Activated CD4-positive, alpha-beta T cell treated with anti-CD3 and anti-CD28 coated beads for 1 hour (primary cell): ENCODE results near the gene GDPD4.

Experiments used
- DNase-seq: peaks from one replicate; pipeline ENCODE4 v3.0.0-alpha.2; 2020

The GDPD4 gene

DNA sequence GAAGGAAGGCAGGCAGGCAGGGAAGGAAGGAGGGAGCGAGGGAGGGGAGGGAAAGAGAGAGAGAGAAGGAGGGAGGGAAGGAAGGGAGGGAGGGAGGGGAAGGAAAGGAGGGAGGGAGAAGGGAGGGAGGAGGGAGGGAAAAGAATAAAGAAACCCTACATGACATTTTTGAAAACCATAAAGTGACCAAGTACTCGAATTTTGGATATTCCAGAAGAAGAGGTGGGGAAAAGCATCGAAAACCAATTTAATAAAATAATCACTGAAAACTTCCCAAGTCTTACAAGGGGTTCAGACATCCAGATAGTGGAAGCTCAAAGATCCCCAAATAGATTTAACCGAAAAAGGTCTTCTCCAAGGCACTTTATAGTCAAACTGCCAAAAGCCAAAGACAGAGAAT is 11.7 kb downstream of the GDPD4 start:
- no peak for DNase-seq

DNA sequence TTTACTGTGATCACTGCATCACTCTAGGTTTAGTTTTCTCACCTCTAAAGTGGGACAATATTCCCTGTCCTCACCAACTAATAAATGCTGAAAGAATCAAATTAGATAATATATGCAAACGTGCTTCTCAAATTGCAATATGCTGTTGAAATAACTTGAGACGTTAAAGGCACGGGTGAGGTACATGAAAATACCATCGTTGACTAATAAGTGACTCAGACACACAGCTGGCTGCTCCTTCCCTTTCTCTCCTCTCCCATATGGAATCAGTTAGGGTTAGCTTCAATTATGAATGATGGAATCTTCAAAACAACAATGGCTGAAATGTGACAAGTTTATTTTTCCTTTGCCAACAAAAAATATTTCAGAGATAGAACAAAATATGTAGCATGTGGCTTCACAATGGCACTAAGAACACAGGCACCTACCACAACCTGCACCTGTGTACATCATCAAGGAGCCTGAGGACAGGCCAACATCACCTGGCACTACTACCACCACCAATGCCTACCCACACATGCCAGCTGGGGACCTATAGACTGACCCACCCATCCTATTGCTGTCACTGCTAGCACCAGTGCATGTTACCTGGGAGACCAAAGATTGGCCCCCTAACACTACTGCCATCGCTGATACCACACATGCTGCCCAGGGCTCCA is 13.7 kb downstream of the GDPD4 start:
- DNase-seq = no peak

DNA sequence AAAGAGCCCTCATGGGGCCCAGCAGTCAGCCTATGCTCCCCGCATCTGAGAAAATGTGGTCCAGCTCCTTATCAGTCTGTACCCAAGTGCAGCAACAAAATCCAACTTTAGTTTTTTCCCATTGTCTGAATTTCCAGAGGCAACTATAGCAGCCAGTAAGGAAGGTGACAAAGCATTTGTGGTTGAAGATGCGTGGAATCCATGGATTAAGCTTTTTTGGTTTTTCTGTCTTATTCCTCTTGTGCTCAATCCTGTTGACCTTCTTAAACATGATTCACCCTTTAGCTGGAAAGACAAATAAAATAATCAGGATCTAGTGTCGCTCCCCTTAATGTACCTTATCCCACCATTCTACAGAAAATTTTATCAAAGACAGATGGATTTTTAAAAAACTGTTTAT is 14.3 kb downstream of the GDPD4 start:
- no peak for DNase-seq

DNA sequence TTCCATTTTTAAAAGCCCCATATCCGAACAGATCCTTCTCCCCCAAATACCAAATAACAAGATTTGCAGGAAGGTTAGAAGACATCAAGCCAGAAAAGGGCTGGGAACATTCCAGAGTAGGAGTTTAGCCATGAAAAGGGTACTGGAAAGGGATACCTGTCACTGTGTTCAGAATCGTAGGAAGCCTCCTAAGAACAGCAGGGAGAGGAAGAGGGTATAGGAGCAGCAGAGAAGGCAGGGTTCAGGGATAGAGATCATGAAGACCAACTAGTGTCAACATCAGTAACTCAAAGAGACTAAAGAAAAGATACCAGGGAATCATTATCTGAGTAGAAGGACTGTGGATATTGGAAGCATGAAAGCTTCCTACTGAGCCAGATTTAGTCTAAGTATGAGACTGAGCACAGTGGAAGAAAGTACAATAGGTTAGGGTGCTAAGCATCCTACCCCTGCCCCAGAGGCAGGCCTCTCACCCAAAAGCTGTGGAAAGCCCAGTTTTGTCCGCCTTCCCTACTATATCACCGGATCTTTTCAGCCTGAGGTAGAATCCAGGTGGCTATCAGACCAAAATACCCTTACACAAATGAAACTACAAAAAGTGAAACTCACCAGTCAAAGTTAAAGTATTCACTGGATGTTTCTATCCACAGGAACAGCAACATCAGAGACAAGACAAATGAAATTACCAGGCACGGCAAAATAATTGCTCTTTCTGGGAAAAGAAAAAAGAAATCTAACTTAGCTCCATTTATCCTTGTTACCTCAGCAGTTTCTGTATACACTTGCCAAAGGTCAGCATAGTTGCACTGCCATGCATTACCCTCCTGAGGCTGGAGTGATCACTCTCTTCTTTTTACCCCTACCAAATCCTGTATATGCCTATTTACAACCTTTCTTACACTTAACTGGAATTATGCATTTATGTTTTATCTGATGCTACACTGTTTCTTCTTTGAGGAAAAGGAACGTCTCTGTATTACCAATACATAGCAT is 16.7 kb downstream of the GDPD4 start:
- no peak for DNase-seq

DNA sequence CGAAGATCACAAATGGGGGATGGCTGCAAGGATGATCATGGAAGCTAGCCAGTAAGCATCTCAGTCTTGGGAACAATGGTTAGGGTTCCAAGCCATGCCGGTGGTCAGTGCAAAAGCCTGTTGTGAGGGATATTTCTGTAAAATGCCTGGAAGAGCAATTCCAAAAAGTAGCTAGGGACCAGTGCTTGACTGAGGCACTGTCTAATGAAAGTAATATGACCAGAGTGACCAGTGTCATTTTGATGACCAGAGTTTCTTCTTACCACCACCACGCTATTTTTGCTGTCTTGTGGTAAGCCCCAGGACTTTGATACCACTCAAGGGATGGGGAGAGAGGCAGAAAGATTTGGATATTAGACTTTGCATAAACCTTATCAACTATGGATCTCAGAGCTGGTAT is 18.4 kb downstream of the GDPD4 start:
- DNase-seq = no peak

DNA sequence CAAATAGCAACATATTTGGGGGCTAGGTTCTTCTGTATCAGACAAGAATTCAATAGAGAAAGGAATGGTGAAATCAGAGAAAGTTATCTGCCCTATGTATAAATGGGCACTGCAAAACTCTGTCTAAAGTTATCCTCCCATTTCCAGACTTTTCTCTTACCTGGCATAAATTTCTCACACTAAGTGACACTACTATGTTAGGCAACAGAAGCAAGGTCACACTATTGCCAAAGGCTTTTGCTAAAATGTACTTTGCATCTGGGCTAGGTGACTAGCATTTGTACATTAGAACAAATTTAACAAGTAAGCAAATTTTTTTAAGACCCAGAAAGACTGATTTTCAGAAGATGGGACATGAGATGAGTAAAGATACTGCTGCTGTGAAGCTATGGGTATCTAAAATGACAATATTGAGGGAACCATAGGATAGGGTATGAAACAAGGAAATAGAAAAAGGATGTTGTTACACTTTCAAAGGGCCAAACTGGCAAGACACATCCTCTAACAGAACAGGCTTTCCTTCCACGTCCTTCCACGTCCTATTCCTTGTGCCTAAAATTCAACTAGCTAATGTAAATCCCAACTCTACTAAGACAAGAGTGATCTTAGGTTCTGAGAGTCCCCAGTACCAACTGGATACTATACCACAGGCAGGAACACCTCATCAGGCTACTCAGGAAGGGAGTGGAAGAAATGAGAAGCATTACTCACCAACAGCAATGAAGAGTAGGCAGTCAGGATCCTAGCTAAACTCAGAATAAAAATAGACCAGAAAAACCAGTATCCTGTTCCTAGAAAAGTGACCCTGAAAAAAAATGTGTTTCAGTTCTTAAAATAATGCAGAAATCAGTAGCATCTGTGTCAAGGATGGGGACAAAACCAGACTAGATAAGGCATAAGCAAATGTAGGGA is 22.6 kb downstream of the GDPD4 start:
- no peak for DNase-seq

DNA sequence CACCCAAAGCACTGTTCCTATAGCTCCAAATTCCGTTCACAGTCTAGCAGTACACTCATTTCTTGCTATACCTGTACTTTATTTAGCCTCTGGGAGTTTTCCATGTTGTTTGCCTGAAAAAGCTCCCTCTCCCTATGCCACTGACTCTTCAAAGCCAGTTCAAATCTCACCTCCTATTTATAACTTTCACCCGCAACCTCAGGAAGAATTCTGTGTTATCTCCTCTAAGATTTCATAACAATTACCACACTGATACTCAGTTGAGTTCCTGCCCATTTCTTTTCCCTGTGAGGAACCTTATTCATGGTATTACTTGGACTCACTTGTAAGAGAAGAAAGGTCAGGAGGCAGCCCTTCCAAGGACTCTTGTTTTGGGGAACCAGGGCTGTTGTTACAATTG is 25.2 kb downstream of the GDPD4 start:
- no peak for DNase-seq

DNA sequence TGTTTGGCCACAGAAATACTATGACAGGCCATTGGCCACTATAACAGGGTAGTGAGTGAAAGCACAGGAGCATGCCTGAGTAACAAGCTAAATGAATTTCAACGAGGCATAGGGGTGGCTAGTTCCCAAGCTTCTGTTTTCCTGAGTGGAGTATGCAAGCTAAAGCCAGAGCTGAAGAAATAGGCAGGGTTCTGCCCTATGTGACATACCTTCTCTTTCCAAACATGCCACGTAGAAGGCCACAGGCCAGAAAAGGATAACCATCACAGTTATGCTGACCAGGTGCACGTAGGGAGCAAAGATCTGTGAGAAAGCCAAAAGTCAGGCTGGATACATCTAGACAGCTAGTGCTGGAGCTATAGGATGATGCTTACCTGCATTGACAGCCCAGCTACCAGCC is 30.6 kb downstream of the GDPD4 start:
- no peak for DNase-seq

DNA sequence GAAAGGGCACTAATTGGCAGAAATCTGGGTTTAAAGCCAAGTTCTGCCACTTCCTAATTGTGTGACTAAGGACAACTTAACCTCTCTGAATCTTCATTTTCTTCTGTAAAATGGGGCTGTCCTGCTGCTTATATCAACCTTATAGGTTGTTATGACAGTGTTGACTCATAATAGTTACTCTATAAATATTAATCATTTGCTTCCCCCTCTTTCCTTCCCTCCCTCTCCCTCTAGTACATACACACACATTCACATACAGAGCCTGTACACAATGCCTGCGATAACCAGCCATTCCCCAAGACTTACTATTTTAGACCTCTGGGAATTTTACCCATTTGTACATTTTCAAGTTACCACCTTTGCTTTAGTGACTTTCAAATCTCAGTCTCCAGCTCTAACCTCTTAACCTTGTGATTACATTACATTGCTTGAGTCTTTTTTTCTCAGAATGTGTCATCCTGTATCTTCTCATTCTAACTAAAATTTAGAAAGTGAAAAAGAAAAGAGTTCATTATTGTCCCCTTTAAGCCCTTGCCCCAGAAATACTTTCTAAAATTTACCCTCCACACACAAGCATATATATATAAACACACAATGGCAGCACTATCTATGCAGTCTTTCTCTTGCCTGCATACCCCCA is 31.9 kb downstream of the GDPD4 start:
- DNase-seq = no peak

DNA sequence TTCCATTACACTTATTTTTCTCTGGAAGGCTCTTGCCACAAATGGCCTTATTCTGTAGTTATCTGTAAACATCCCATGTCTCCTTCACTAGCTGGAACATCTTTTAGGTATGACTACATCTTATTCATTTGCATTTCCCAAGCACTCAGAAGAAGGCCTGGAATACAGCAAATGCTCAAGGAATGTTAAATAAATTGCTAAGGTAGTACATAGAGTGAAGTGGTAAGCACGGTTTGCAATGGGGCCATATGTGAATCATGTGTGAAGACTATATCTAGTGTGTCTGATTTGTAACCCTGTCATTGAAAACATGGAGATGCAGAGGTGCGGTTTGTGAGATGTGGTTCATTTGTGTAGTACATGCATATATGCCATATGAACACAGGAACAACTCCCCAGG is 33.5 kb downstream of the GDPD4 start:
- DNase-seq = no peak

DNA sequence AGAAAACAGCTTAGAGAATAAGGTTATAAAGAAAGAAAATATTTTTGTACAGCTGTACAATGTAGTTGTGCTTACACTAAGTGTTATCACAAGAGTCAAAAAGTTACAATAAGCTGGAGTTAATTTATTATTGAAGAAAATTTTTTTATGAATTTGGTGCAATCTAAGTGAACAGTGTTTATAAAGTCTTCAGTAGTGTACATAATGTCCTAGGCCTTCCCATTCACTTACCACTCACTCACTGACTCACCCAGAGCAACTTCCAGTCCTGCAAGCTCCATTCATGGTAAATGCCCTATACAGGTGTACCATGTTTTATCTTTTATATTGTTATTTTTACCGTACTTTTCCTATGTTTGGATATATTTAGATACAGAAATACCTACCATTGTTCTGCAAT is 34.7 kb downstream of the GDPD4 start:
- DNase-seq = no peak

DNA sequence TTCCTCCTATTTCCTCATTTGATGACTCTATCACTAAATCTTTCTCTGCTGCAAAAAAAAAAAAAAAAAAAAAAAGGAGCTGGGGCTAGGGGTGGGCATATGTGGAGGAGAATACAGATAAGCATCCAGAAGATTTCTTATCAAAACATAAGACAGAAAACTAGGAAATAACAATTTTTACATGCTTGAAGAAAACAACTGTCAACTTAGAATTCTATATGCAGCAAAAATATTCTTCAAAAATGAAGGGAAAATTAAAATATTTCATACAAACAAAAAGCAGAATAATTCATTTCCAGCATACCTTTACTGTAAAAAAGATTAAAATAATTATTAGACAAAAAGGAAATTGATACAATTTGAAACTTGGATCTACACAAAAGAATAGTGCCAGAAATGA is 38.7 kb downstream of the GDPD4 start:
- DNase-seq = no peak

DNA sequence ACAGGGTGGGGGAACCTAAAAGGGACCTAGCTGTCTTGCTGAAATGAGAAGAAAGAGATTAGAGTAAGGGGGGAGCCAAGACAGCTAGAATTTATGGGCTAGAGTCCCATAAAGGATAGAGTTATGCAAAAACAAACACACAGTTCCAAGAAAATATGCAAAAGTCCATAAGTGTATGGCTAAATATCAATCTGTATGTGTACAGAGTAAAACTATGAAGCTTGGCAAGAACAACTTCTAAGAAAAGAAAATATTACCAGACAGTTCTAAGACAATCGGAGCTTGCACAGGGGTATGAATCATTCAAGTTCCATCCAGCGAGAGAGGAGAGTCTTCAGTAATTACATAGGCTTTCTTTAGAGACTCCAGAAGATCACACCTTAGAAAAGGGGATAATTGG is 41.8 kb downstream of the GDPD4 start:
- DNase-seq = no peak

DNA sequence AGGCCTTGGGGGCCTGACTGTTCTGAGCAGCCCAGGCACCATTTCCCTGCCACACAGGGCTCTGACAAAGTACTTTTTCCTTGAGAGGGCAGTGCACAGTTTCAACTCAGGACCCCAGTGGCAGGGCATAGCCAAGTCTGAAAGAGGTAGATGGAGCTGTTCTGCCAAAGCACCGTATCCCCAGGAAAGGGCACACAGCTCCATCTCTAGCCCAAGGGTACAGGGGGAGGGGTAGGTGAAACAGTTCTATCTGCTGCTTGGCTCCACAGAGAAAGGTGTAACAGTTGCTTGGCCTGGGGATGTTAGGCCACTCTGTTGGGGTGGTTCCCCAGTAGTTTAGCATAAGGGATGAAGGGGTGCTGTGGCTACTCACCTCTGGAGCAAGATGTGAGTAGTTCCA is 47.8 kb downstream of the GDPD4 start:
- no peak for DNase-seq

DNA sequence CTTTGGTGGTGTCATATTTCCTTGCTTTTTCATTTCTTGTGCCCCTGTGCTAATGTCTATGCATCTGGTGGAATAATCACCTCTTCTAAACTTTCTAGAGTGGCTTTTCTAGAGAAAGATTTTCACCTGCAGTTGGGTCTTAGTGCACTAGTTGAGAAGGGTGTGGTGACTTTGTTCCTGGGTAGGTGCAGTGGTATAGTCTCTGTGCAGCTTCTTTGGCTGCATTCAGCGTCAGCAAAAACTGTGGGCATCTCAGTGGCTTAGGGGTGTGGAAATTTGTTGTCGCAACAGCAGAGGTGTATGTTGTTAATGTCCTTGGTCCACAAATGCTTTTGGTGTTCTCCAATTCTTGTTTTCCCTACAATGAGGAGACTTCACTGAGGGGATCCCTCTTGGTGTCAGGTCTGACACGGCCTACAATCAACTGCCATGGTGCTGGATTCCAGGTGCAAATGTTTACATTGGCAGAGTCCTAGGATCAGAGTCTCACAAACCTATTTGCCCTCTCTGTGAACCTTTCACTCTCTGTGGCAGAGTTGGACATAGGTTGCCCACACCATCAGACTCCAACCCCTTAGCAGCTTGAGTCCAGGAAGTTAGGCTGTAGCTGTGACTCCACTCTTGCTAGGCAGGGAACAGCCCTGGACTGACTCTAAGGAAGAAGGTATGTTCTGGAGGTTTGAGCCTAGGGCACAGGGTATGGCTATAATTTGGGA is 48.8 kb downstream of the GDPD4 start:
- DNase-seq = no peak

DNA sequence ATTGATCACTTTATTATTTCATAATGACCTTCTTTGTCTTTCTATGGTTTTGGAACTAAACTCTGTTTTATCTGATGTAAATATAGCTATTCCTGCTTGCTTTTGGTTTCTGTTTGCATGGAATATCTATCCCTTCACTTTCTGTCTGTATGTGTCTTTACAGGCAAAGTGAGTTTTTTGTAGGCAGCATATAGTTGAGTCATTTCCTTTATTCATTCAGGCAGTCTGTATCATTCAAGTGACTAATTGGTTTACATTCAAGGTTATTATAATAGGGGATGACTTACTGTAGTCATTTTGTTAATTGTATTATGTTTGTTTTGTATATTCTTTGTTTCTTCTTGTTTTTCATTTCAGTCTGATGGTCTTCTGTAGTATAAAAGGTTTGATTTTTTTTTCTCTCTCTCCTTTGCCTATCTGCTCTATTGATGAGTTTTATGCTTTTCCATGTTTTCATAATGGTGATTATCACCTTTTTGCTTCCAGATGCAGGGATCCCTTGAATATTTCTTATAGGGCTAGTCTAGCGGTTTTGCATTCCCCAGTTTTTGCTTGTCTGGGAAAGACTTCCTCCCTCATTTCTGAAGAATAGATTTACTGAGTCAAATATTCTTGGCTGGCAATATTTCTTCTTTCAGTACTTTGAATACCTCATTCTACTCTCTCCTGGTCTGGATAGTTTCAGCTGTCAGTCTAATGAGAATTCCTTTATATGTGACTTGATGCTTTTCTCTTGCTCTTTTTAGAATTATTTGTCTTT is 50.4 kb downstream of the GDPD4 start:
- DNase-seq = no peak

DNA sequence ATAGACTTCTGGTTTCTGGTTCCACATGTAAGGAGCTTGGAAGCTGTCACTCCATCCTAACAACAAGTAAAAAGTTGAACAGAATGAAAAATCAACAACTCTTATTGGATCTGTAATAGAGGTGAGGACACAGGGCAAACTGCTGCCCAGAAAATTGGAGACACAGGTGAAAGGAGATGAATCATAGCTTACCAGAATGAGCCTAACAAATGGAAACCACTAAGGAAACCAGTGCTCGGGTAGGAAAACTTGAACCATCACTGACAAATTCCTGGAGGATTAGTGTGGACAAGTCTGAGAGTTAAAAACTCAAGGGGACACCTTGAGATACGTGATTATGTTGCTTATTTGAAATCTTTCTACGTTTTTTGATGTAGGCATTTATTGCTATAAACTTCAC is 52.1 kb downstream of the GDPD4 start:
- no peak for DNase-seq

DNA sequence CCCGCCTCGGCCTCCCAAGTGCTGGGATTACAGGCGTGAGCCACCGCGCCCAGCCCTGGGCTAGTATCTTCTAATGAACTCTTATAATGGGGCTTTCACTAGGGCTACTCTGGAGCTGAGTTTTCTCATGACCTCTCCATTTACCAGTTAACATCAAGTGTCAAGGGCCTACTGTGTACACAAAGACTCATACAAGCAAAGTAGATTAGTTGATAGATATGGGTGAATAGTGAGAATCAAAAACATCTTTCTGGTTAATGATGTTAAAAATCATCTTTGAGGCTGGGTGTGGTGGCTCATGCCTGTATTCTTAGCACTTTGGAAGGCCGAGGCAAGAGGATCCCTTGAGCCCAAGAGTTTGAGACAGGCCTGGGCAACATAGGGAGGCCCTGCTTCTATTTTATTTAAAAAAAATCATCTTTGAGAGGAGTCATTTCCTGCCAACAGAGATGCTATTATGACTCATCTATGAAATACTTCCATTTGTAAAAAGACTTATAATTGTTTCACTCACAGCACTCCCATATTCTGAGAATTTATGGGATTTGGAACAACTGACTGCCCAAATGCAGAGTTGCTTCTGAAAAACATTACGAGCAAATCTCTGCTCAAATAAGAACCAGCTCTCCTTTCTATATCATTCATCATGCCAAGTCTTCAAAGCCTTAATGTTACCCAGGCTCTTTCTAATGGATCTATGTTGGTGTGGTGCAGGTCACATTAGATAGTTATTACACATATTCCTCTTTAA is 57.0 kb downstream of the GDPD4 start:
- DNase-seq = no peak

DNA sequence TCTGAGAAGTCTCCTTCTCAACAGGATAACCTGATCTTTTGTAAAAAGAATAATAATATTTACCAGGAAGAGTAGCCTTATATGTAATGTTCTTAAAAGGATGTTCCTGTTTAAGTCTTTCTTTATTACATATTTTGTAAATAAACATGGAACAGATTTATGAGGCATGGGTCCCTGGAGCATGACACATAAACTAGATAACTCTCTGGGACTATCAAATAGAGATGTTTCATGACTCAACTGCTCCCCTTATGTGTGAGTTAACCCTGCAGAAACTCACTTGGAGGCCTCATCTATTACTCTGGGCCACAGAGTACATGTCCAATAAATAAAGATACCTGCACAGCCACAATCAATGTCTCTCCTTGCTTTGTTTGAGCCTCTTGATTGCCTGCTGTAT is 64.6 kb downstream of the GDPD4 start:
- DNase-seq = no peak

DNA sequence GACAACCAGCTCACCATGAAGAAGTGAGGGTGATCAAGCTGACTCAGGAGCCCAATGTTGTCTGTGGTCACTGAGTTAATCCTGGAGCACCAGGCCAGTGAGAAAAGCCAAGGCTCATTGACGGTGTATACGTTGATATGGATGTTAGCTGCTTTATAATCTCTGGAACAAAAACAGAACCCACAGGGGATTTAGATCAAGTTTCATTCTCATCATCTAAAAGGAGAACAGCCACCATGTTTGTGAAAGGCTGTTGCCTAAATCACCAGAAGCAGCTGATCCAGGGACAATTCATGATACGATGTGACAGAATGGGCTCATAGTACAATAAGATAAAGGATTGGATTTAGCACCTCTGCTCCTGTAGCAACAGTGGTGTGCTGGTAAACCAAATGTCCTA is 68.5 kb downstream of the GDPD4 start:
- no peak for DNase-seq

DNA sequence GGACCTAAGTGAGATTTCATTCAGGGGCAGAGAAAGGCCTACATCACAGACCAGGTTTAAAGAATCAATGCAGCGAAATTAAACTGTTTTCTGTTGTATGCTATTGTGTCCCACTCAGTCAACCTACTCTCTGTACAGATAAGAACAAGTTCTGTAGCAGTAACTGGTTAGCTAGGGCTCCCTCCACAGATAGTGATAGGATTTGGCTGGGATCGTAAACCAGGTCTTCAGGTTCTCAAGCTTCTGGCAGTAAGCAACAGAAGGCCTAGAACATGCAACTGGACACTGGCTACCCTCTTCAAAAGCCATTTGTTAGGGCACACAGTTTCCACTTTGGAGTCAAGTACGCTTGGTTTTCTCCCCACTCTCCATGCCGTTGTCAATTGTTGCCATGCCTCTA is 69.2 kb downstream of the GDPD4 start:
- DNase-seq = no peak
